GOT3 (cell line): ENCODE measurements around the gene MVB12B.
"Not testable (repeated sequence)": the region's sequence is repeated elsewhere in the genome, so short reads cannot be mapped to it uniquely, and the experiment has no call there.

Experiments used
- DNase-seq: peaks from one replicate; lab custom pipeline; 2025; ENCODE audit warnings: mixed read lengths; lab: John Stamatoyannopoulos, UW

MVB12B gene

GRCh38 chr9:126326228-126327005 is at the start of gene MVB12B:
MVB12B (plus strand) TSS chr9:126326829; CDS start chr9:126326930, 101 bp downstream.
- no peak for DNase-seq

DNA sequence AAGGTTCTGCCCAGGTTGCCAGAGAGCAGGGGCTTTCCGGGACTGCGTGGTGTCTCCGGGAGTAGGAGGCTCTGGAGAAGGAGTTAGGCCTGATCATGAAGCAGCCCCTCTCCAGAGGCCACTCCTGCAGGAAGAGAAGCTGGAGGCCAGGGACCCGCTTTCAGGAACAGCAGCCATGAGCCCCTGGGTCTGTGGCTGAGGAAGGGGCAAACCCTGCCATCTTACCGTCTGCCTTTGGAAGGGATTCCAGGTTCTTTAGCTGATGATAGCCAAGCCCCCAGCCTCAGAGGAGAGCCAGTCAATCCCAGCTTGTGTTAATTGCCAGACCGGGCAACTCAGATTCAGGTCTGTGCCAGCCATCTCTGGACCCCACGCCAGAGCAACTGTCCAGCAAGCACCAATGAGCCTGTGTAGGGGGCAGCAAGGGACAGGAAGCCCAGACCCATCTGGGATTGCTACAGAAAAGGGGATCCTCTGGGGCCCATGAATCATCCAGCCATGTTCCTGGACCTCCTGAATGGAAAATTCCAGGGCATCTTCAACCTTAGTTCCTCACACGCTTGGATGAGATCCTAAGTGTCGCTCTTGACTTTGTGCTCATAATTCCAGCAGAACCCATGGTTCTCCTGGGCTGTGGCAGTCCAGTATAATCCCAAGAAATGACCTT is 42.7 kb upstream of the MVB12B start:
- no peak for DNase-seq

GRCh38 chr9:126285652-126286051 is 41.0 kb upstream of the MVB12B start:
- DNase-seq: not testable (repeated sequence)

DNA sequence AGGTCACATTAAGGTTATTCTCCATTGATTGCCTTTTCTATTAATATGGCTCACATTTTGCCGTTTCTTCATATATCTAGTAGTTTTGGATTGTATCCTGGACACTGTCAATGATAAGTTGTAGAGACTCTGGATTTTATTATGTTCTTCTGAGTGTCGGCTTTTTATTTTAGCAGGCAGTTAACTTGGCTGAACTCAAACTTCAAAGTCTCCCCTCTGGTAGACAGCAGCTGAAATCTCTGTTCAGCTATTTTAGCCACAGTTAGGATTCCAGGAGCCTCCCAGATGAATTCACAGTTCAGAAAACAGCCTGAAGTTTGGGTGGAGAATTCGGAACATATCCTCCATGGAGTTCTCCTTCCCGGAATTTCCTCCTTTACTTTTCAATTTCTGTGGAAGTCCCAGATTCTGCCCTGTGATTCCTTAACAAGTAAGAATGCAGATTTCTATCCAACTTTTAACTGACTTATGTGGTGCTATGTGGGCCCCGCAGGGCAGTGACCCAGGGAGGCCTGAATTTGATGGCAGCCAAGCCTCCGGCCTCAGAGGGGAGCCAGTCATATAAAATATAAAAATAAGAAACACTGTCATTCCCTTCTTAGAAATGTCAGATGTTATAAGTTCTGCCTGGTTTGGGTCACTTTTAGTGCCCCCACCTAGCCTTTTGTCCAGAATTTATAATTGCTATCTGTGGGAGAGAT is 39.3 kb upstream of the MVB12B start:
- no peak for DNase-seq

- DNase-seq: no peak
These were observed 35.8 kb upstream of the MVB12B start for GRCh38 chr9:126290871-126291270.

DNA sequence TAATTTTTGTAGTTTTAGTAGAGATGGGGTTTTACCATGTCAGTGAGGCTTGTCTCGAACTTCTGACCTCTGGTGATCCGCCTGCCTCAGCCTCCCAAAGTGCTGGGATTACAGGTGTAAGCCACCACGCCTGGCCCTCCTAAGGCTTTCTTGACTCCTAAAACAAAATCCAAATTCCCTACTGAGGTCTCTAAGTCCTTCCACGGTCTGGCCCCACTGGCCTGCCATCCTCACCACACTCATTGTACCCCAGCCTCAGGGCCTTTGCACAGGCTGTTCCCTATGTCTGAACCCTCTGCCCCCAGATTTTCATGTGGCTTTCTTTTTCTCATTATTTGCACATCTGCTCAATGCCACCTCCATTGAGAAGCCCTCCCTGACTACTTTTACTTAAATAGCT is 34.7 kb upstream of the MVB12B start:
- no peak for DNase-seq

DNA sequence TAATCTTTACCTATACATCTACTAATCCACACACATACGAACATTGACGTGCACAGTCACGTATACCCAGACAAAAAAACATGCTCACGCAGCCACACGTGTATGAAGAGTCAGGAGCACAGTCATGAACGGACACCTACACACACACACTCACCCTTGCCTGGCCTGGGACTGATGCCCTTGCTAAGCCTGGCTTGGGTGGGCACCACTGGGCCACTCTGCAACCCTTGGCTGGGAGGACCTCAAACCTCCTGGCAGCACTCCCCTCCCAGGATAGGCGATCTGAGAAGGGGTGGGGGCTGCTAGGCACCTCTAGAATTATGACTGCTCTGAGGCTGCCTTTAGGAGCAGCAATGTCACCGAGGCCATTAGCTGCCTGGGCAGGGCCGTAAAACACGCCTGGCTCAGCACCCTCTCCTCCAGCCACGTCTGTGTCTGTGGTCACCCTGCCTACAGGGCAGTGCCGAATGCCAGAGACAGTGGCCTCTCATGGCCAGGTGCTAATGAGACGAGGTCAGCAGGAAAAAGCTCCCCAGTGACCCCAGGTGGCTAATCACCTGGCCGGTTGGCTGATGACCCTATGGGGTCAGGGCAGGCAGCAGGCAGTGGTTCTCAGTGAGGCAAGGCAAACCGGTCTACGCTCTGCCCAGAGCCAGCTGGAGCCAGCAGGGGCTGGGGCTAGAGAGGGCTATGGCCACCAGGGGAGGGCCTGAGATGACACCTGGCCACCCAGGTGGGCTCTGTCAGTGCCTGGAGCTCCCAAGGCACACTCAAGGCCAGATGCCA is 33.7 kb upstream of the MVB12B start:
- no peak for DNase-seq

DNA sequence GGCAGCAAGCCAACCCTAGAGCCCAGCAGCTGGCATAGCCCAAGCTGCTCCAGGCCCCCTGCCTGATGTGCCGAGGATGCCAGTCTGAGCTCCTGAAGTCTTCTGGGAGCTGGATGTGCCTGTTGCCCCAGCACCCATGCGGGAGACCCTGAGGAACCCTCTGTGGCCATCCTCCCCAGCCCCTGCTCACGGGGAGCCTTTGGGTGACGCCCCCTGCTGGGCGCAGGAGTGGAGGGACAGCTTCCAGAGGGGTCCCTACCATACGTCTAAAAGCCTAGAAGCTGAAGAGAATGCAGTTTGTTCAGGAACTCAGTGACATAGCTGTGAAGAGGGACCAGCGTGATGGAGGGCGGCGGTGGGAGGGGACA is 33.1 kb upstream of the MVB12B start:
- no peak for DNase-seq

DNA sequence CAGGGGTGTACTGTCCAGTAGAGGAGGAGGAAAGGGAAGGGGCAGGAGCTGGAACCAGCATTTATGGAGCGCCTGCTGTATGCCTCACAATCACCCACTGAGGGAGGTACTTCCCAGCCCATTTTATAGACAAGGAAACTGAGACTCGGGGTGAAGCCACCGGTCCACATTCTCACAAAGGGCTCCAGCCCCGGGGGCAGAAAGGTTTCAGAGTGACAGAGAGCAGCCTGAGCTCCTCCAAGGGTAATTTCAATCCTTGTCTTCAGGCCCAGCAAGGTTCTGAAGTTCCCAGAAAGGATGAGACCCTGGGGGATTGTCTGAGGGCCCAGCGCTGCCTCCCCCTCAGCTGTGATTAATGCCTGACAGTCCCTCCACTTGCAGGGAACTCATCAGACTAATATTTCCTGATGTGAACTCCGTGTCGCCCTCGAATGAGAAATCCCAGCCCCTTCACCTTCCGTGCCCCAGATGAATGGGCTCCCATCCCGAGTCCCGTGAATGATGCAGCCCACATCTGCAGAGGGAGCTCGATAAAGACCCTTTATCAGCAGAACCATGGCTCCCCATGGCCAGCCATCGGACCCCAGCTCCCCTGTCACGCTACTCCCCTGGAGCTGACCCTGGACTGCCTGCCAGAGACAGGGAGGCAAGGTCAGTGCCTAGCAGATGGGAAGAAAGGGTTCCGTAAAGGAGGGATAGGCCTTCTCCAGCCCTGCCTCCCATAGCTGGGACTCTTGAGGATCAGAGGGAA is 32.1 kb upstream of the MVB12B start:
- no peak for DNase-seq

DNA sequence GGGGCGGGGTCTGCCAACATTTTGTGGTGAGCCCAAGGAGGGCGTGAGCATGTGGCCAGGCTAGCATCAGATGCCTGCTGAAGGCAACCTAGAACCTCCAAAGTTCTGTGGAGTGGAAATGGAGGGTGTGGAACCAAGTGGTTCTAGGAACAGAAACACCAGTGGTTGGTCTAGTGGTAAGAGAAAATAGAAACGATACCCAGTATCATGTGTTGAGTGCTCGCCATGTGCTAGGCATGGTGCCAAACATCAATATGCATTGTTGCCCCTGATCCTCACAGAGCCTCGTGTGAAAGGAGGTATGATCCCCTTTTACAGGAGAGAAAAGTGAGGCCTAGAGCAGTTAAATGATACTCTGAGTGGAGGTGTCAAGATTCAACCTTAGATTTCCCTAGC is 31.5 kb upstream of the MVB12B start:
- no peak for DNase-seq

DNA sequence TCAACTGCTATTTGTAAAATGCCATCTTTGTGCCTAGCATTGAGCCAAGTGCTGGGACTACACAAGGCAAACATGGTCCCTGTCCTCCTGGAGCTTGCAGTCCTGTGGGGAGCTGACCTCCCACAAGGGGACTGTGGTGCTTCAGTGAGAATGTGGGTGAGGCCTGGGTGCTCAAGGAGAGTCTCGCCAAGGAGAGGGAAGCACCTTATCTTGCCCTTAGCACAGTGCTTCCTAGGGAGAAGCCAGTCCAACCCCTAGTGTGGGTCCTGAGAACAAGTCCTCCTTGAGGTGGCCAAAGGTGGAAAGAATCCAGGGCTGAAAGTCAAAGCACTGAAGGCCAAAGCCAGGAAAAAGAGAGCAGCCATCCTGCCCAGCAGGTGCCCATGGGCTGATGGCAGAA is 31.1 kb upstream of the MVB12B start:
- DNase-seq: no peak

DNA sequence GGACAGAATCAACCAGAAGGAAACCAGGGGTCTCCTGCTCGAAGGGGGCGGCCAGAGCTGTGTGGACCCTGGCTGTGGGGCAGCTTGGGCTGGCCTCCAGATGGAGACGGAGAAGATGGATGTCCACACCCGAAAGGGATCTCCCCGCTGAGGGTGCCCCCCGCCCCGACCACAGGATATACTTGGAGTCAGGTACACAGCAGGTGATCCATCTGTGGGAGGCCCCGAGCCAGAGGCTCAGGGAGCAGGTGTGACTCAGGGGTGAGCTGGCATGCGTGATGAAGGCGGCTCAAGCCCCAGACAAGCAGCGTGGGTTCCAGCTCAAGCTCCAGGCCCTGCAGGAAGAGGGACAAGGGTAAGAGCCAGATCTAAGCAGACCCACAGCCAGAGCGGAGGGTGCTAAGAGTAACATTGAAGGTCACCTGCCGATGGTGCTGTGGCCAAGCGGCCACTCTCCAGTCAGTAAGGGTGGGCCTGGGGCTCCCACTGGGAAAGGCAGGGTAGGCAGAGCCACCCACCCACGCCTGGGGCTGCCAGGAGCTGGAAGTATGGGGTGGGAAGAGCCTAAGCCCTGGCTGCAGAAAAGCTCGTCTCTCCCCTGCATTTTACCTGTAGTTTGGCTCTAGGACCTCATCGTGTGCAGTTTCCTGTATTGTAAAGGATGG is 30.6 kb upstream of the MVB12B start:
- no peak for DNase-seq

- DNase-seq: no peak
These were observed 29.9 kb upstream of the MVB12B start for GRCh38 chr9:126296687-126297086.

GRCh38 chr9:126297661-126298060 is 29.0 kb upstream of the MVB12B start:
- DNase-seq: no peak

DNA sequence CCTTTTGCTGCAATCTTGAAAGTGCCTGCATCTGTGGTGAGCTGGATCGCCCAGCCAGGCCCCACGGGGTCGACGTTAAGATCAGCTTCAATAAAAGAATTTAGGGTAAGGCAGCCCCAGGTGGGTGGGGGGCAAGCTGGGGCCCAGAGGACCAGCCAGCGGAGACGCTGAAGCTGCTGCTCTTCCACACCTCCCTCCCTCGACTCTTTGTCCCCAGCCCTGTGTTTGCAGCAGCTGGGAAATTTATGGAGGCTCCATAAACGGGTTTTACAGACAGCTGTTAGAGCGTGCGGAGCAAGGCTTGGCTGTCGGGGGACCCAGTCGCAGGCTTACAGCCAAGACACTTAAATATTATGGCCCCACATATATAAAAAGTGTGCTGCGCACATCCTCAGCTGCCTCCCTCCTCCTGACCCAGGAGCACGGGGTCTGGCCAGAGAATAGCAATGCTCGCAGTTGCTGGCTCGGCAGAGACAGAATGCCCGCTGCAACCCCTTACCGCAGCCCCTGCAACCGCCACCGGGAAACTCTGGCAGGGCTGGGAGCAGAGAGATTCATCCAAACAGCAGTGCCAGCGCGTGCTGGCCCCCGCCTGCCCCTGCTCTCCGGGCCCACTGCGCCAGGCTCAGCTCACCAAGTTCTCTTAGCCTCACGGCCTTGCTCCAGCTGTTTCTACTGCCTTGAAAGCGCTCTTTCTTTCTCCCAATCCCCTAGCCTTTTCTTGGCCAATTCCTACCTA is 28.4 kb upstream of the MVB12B start:
- no peak for DNase-seq

DNA sequence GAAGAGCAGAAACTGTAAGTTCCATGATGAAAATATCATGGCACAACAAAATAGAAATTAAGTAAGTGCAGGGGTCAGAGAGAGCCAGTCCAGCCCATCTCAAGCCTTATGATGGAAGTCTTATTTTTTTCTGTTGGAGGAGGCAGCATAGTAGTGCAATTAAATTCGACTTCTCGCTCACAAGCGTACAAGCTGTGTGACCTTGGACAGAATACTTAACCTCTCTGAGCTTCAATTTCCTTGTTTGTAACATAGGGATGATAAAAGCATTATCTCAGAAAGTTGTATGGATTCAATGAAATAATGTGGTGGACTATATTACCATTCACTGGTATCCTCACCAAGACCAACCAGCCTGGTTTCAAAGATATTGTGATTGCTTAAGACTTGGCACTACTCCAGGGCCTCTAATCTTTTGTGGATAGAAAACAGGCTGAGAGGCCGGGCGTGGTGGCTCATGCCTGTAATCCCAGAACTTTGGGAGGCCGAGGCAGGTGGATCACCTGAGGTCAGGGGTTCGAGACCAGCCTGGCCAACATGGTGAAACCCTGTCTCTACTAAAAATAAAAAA is 26.8 kb upstream of the MVB12B start:
- no peak for DNase-seq

- DNase-seq: no peak
These were observed 25.4 kb upstream of the MVB12B start for GRCh38 chr9:126301196-126301595.

DNA sequence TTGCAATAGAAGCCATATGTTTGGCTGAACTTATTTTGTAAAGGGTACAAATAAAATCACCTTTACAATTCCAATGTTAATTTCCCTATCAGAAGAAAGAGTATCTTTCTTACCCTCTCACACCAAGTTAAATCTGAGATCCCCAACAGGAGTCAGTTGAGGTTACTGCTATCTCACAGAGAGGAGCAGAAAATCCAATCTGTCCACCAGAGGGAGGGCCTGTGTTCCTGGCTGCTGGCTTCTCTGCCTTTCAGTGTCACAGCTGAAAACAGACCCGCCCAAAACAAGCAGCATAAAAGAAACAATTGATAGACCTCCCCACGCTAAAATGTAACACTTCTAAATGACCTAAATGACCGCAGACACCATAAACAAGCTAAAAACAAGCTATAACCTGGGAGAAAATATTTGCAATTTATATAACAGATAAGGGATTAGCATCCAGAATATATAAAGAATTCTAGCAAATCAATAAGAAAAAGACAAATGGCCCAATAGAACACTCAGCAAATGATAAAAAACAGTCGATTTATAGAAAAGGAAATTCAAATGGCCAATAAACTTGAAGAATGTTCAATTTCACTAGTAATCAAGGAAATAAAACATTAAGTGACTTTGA is 24.5 kb upstream of the MVB12B start:
- DNase-seq: no peak

GRCh38 chr9:126302730-126303129 is 23.9 kb upstream of the MVB12B start:
- DNase-seq: no peak
